Esophagus muscularis mucosa (tissue), 4 donors: ENCODE data around the gene CLEC18C. TPM values are rescaled to one million over a fixed set of nuclear protein-coding genes. Genes with fewer than 3 reads are reported as not detected.
"Not testable (repeated sequence)": the region's sequence is repeated elsewhere in the genome, so short reads cannot be mapped to it uniquely, and the experiment has no call there.

ENCODE experiments used
- DNase-seq: peaks from one replicate; pipeline ENCODE4 v3.0.0-alpha.2; 2017; ENCODE audit errors: extremely low spot score
- H3K27ac ChIP-seq, 4 donors: fragments of 200-600 bp; sonication (generic); replicated peaks in 1 of 4; 1 replicate in 3 of 4; 2 replicates in 1 of 4; pipeline ENCODE4 v1.5.1; 2016 to 2019; ENCODE audit warnings: mild to moderate bottlenecking in 1 of 4
- H3K27me3 ChIP-seq, 4 donors: fragments of 200-600 bp; sonication (generic); one replicate each; pipeline versions ENCODE4 v1.5.1 to v1.6.0; 2016 to 2019
- H3K36me3 ChIP-seq, 4 donors: fragments of 200-600 bp; sonication (generic); one replicate each; pipeline ENCODE4 v1.5.1; 2016 to 2019
- H3K4me1 ChIP-seq, 4 donors: fragments of 200-600 bp; sonication (generic); one replicate each; pipeline ENCODE4 v1.5.1; 2016 to 2019
- H3K4me3 ChIP-seq, 4 donors: fragments of 200-600 bp; sonication (generic); 1 replicate in 2 of 4; 2 replicates in 2 of 4; pipeline ENCODE4 v1.5.1; 2016 to 2019; ENCODE audit warnings: mild to moderate bottlenecking in 4 of 4, moderate library complexity in 1 of 4
- H3K9me3 ChIP-seq, 4 donors: fragments of 200-600 bp; sonication (generic); 1 replicate in 3 of 4; 2 replicates in 1 of 4; pipeline ENCODE4 v1.5.1; 2016 to 2019
- EP300 ChIP-seq: sonication (generic); formaldehyde crosslinking; IDR thresholded peaks from one replicate; pipeline ENCODE4 v1.6.1; 2017; ENCODE audit warnings: antibody characterized with exemption
- POLR2A ChIP-seq: fragments of 450-650 bp; IDR thresholded peaks from one replicate; pipeline ENCODE4 v1.6.1; 2017; ENCODE audit warnings: antibody characterized with exemption, moderate library complexity, mild to moderate bottlenecking, low read depth
- POLR2AphosphoS5 ChIP-seq, 2 donors: sonication (generic); formaldehyde crosslinking; IDR thresholded peaks; one replicate each; pipeline ENCODE4 v1.6.1; 2017; ENCODE audit warnings: antibody characterized with exemption in 2 of 2
- WGBS: methylation state at CpG from one replicate; pipeline ENCODE4 v1.1.5; 2018; 5-methylcytosine and 5-hydroxymethylcytosine counted together
- intact Hi-C: fragments of 100-400 bp; cut with DNase I; formaldehyde crosslinking; loops from one replicate; pipeline ENCODE4 v1.15.1; 2023
- total RNA-seq, 4 donors: library from RNA; depleted of rRNA; stranded (reverse); fragments of >200 nt; gene quantifications; one replicate each; pipeline versions ENCODE4 v1.1.0 to v1.2.1, GENCODE V29; 2016
- TF ChIP-seq, protein P1 (sequence below), 3 experiments: fragments of 200-600 bp in 2 of 3; fragments of 450-650 bp in 1 of 3; sonication (generic) in 2 of 3; IDR thresholded peaks; one replicate each; pipeline ENCODE4 v1.5.1; 2017 to 2019; ENCODE audit warnings: antibody characterized with exemption in 3 of 3, mild to moderate bottlenecking in 2 of 3, moderate library complexity in 1 of 3

CLEC18C gene
- total RNA-seq, 4 donors from 2014 or later: 0.58 TPM; not detected in 3

DNA sequence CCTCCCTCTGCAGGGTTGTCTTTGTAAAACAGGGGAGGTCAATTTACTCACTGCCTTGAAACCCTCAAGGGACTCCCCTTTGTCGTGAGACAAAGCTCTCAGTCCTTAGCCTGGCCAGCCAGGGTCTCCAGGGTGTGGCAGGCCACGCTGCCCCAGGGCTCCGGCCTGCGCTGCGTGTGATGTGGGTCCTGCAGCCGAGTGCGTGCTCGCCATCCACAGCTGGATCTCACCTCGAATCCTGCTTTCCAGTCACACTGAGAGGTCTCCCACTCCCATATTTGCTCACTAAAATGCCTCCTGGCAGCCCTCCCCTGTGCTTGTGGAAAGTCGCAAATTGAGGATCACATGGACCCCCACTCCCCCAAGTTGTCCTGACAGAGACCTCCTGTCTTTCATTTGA, 10.0 kb upstream of the CLEC18C start:
- DNase-seq: no peak
- H3K9me3 ChIP-seq: no peaks in the 10 kb centered on the region
- no peak overlapping the region for H3K4me3 ChIP-seq
- H3K27ac ChIP-seq: no peak overlapping the region
- peaks cover 29 to 45% (median 42%) of the 10 kb centered on the region in 4 donors for H3K36me3 ChIP-seq
- H3K4me1 ChIP-seq: peaks cover 0 to 6% (median 0%) of the 10 kb centered on the region in 4 donors
- intact Hi-C loops: loop anchor here (10.0 kb wide), 1 partner anchor 91 kb away; the partner anchor contains the start of gene EXOSC6
- no peaks in the 10 kb centered on the region for H3K27me3 ChIP-seq
- TF ChIP-seq EP300 (no peak), POLR2AphosphoS5 (IDR thresholded peaks at IDR 0.05) (no peak), POLR2A (no peak)
- TF ChIP-seq, protein P1, sequence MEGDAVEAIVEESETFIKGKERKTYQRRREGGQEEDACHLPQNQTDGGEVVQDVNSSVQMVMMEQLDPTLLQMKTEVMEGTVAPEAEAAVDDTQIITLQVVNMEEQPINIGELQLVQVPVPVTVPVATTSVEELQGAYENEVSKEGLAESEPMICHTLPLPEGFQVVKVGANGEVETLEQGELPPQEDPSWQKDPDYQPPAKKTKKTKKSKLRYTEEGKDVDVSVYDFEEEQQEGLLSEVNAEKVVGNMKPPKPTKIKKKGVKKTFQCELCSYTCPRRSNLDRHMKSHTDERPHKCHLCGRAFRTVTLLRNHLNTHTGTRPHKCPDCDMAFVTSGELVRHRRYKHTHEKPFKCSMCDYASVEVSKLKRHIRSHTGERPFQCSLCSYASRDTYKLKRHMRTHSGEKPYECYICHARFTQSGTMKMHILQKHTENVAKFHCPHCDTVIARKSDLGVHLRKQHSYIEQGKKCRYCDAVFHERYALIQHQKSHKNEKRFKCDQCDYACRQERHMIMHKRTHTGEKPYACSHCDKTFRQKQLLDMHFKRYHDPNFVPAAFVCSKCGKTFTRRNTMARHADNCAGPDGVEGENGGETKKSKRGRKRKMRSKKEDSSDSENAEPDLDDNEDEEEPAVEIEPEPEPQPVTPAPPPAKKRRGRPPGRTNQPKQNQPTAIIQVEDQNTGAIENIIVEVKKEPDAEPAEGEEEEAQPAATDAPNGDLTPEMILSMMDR (IDR thresholded peaks at IDR 0.05): no peak
- WGBS: 77% methylated on average over 10 of the region's 10 CpGs

DNA sequence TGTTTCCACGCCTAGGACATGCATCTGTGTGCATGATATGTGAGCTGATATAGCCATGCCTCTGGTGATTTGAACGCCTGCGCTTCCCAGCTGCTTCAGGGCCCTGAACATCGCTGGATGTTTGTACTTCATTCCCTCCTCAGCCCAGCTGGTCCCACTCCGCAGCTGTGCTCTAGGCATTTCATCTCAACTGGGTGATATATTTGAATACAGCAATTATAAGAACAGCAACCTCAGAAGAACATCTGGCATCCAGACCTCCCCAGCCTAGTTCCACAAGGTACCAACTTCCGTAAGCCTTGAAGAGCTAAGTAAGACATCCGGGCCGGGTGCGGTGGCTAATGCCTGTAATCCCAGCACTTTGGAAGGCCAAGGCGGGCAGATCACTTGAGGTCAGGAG, 6.9 kb upstream of the CLEC18C start:
- H3K27ac ChIP-seq, H3K4me3 ChIP-seq, H3K4me1 ChIP-seq, DNase-seq, H3K9me3 ChIP-seq, H3K27me3 ChIP-seq: not testable (repeated sequence)
- intact Hi-C loops: loop anchor here (10.0 kb wide), 1 partner anchor 88 kb away; the partner anchor contains the start of gene EXOSC6
- H3K36me3 ChIP-seq: peaks cover 6 to 14% (median 12%) of the 10 kb centered on the region in 4 donors
- WGBS: no CpG with 5 or more reads among the region's 10 CpGs

DNA sequence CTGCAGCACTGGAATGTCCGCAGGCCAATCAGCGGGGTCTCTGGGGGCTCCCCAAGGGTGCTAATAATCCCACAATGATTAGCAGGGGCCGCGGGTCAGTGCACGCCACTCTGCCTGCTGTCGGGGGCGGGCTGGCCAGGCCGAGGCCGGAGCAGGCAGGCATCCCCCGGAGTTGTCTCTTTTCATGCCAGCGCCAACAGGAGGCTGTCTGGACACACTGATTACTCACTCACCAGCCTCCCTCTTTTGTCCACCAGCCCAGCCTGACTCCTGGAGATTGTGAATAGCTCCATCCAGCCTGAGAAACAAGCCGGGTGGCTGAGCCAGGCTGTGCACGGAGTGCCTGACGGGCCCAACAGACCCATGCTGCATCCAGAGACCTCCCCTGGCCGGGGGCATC, 329 bp downstream of the CLEC18C start:
- H3K27ac ChIP-seq, intact Hi-C loops, H3K4me1 ChIP-seq, H3K4me3 ChIP-seq, H3K27me3 ChIP-seq, H3K9me3 ChIP-seq, DNase-seq, H3K36me3 ChIP-seq: not testable (repeated sequence)
- WGBS: no CpG with 5 or more reads among the region's 15 CpGs

DNA sequence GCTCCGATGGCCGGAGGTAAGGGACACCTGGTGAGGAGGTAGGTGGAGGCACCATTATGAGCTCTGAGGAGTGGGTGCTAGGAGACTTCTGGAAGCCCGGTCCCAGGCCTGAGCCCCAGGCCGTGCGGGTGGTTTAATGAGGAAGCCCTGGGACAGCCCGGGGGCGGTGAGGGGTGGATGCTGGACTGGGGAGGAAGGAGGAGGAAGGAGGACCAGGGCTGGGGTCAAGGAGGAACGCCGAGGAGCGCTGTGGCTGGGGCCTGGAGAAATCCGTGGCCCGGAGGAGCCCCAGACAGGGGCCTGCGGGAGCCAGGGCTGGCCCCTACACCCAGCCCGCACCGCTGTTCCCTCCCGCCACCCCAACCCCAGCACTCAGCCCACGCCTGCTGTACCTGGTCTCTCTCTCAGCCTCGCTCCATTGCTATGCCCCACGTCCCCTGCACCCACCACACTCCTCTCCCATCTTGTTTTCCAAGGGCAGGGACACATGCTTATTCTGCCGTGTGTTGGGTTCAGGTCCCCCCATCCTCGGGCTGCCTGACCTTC, 873 bp downstream of the CLEC18C start:
- H3K9me3 ChIP-seq, H3K27me3 ChIP-seq, H3K36me3 ChIP-seq, H3K4me3 ChIP-seq, intact Hi-C loops, H3K27ac ChIP-seq, H3K4me1 ChIP-seq, DNase-seq: not testable (repeated sequence)
- WGBS: 76% methylated on average over 8 of the region's 21 CpGs

DNA sequence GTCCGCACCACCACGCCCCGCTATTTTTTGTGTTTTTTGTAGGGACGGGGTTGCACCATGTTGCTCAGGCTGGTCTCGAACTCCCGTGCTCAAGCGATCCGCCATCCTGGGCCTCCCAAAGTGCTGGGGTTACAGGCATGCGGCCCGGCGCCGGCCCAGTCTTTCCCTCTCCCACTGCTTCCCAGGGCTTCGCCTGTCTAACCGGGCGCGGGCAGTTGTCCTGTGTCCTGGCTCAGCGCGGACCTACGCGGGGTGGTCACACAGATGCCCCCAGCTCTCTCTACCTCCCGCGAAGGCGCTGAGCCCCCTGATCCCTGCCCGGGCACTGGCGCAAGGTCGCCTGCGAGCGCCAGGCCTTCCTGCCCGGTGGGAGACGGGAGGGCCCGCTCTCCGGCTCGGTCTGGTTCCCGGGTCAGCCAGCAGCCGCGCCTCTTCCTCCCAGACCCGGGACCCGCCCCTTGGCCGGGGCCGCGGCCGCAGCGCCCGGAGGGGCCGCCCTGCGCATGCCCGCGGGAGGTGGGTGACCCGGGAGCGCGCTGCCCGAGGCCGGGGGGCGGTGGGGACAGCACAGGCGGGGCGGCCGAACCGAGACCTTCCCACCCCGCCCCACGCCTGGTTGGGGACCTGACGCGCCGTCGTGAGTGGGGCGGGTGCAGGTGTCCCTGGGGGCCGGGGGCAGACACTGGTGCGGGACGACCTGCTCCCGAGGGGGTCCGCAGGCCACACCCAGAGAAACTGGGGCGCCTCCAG, 14.4 kb downstream of the CLEC18C start:
- H3K27me3 ChIP-seq, H3K4me1 ChIP-seq, H3K36me3 ChIP-seq, DNase-seq, H3K9me3 ChIP-seq, intact Hi-C loops: not testable (repeated sequence)
- peak overlapping the region; percentile 66 to 83 (median 72) for H3K27ac ChIP-seq
- no CpG with 5 or more reads among the region's 71 CpGs for WGBS
- peak overlapping the region; percentile 50 to 57 (median 54) for H3K4me3 ChIP-seq

DNA sequence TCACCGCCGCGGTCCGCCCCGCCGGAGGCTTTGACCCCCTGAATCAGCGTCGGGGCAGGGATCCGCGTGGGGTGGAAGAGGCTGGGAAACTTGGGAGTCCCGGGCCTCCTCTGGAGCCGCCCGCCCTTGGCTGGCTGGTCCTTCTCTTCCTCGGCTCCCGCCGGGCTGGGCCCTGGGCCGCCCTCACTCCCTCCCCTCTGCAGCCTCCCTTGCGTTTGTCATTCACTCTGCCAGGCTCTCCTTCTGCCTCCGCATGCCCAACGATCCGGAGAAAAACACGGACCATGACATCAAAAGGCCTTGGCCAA, 15.0 kb downstream of the CLEC18C start:
- H3K9me3 ChIP-seq, H3K4me1 ChIP-seq, H3K36me3 ChIP-seq, H3K27me3 ChIP-seq, intact Hi-C loops, DNase-seq: not testable (repeated sequence)
- Histone ChIP-seq H3K4me3 (peak overlapping the region; percentile 50 to 57 (median 54)), H3K27ac (peak overlapping the region; percentile 66 to 83 (median 72))
- no CpG with 5 or more reads among the region's 22 CpGs for WGBS

DNA sequence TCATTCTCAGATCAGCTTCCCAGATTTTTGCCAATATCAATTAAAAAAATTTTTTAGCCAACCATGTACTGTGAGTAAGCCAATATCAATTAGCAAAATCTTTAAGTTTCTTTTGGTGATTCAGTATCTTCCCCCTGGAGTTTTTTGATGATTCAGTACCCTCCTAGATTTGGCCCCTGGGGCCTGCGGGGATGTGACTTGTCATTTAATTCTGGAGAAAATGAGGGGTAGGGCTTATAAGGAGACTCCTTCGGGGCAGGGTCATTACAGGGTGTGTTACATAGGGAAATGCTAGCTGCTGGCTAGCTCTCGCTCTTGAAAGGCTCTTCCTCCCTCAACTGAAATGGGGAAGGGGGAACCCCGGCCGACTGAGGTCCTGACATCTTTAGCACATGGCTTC, 17.0 kb downstream of the CLEC18C start:
- H3K27me3 ChIP-seq, H3K9me3 ChIP-seq, H3K36me3 ChIP-seq, H3K4me3 ChIP-seq, intact Hi-C loops, H3K4me1 ChIP-seq, H3K27ac ChIP-seq, DNase-seq: not testable (repeated sequence)
- no CpG with 5 or more reads among the region's 5 CpGs for WGBS

DNA sequence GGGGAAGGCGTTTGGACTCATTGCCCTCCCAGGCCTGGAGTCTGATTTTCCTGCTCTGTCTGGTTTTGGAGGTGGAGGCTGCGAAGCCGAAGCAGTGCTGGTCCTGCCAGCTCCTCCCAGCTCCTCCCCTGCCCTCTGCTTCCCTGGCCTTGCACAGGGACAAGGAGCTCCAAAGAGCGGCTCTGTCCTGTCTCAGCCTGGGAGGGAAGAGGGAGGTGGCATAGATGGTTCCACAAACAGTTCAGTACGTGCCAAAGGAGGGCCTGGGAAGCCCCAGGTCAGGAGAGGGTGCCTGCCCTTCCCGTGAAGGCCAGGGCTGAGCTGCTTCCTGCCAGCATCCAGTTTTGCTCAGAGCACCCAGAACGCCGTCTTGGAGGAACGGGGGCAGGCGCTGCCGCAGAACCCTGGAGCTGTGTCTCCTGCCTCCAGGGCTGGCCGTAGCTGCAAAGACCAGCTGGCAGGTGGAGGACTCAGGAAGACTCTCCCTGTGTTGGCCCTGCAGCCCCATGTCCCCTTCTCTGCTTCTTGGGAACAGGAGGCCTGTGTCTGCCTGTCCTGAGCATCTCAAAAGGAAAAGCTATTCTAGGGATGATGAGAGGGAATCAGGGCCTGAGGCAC, 23.2 kb downstream of the CLEC18C start:
- H3K4me3 ChIP-seq, DNase-seq, H3K4me1 ChIP-seq, H3K27ac ChIP-seq, H3K9me3 ChIP-seq, H3K36me3 ChIP-seq, H3K27me3 ChIP-seq, intact Hi-C loops: not testable (repeated sequence)
- no CpG with 5 or more reads among the region's 12 CpGs for WGBS

DNA sequence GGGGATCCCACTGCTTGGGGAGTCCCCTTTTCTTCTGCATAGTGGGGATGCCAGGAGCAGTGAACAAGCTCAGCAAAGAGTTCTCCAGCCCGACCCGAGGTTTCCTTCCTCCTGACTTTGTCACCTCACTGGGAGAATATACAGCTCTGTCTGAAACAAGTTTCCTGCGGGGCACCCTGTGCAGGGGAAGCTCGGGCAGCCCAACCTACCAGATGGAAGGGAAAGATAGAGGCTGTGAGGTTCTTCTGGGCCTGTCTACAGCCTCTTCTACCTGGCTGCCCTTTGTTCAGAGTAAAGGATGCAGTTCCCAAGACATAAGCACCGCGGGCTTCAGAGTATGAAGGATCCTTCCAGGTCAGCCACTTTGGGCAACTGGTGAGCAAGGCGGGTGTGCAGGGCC, 24.0 kb downstream of the CLEC18C start:
- H3K27ac ChIP-seq, intact Hi-C loops, H3K4me3 ChIP-seq, H3K9me3 ChIP-seq, H3K4me1 ChIP-seq, DNase-seq, H3K27me3 ChIP-seq, H3K36me3 ChIP-seq: not testable (repeated sequence)
- 94% methylated on average over 3 of the region's 7 CpGs for WGBS

DNA sequence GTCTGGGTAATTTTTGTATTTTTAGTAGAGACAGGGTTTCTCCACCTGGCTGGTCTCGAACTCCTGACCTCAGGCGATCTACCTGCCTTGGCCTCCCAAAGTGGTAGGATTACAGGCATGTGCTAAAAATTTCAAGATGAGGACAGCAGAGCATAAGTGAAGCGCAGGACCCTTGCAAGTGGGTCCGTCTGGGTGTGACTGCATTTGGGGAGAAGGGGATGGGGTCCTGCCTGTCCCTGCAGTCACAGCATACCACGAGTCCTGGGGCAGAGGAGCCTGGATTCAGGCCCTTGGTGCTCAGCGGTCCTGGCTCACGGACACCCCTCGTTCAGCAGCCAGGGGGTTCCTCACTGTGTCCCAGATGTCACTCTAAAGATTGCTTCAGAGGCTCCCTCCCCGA, 24.6 kb downstream of the CLEC18C start:
- H3K27me3 ChIP-seq, intact Hi-C loops, H3K4me3 ChIP-seq, H3K36me3 ChIP-seq, H3K9me3 ChIP-seq, H3K27ac ChIP-seq, DNase-seq, H3K4me1 ChIP-seq: not testable (repeated sequence)
- 83% methylated on average over 9 of the region's 9 CpGs for WGBS

DNA sequence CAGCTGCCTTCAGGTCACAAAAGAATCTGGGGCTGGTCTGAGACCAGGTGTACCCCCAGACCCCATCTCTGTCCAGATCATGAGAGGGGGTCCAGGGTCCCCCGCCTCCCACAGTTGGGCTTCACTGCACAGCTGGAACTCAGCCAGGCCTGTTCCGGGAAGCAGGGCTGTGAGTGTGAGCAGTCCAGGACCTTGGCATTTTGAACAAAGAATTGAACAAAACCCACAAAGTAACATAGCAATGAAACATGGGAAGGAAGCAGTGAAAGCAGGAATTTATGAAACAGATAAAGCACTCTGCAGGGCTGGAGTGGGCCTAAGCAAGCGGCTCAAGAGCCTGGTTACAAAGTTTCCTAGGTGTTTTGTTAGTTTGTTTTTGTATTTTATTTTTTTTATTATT, 25.1 kb downstream of the CLEC18C start:
- H3K27me3 ChIP-seq, H3K27ac ChIP-seq, H3K36me3 ChIP-seq, H3K4me3 ChIP-seq, H3K4me1 ChIP-seq, intact Hi-C loops, H3K9me3 ChIP-seq, DNase-seq: not testable (repeated sequence)
- 56% methylated on average over 3 of the region's 3 CpGs for WGBS
